ENCODE results near the gene SPX. TPM values are rescaled to one million over a fixed set of nuclear protein-coding genes. Genes with fewer than 3 reads are reported as not detected.

The SPX gene
- total and polyA plus RNA-seq, 2 of the 4 experiments (the other 2 are of a cell fraction): under 0.01 to 0.12 TPM

- H3K23ac ChIP-seq (ENCODE audit: low read depth, low read length): no peak overlapping the region
- H3K18ac ChIP-seq (ENCODE audit: low read depth, low read length): no peak overlapping the region
- H3K9me3 ChIP-seq (ENCODE audit: control insufficient read depth, insufficient read depth, low read length): no peaks in the 10 kb centered on the region
- H4K91ac ChIP-seq (ENCODE audit: insufficient read depth, low read depth, low read length): no peak overlapping the region
- no peak overlapping the region for H3K4ac ChIP-seq (ENCODE audit: low read depth, low read length)
- no peak overlapping the region for H3K27ac ChIP-seq (ENCODE audit: insufficient read depth, low read length)
- CTCF ChIA-PET: no interaction called here
- POLR2A ChIA-PET (ENCODE audit: unreplicated experiment): no interaction called here
- H3K4me1 ChIP-seq (ENCODE audit: control insufficient read depth, insufficient read depth, low read length): no peaks in the 10 kb centered on the region
- H3K4me2 ChIP-seq (ENCODE audit: low read depth, low read length): no peak overlapping the region
- no peaks in the 10 kb centered on the region for H4K20me1 ChIP-seq (ENCODE audit: insufficient read depth, low read length)
- ATAC-seq (ENCODE audit: low read depth) (no peak), DNase-seq (no peak)
- no peaks in the 10 kb centered on the region for H3K9me1 ChIP-seq (ENCODE audit: insufficient read depth, low read length)
- H3K9ac ChIP-seq (ENCODE audit: low read depth, low read length): no peak overlapping the region
- H2BK5ac ChIP-seq (ENCODE audit: low read depth, low read length, poor library complexity, severe bottlenecking): no peak overlapping the region
- H3K4me3 ChIP-seq (ENCODE audit: insufficient read depth, low read depth, low read length): no peak overlapping the region
- no peak overlapping the region for H2AK5ac ChIP-seq (ENCODE audit: low read depth, low read length)
- H3K79me1 ChIP-seq (ENCODE audit: low read depth in 1 of 2, low read length in 2 of 2): no peaks in the 10 kb centered on the region
- no peaks in the 10 kb centered on the region for H3K36me3 ChIP-seq (ENCODE audit: control insufficient read depth, insufficient read depth, low read length)
- peaks cover 4% of the 10 kb centered on the region for H3K27me3 ChIP-seq (ENCODE audit: control insufficient read depth, insufficient read depth, low read length)
- H2BK20ac ChIP-seq (ENCODE audit: low read depth, low read length): no peak overlapping the region
- no CpG with 5 or more reads among the region's 5 CpGs for WGBS, 2 experiments (ENCODE audit: extremely low coverage in 2 of 2, insufficient read length in 1 of 2)
- no peak for TF ChIP-seq RCOR1 (IDR thresholded peaks at IDR 0.05; ENCODE audit: insufficient replicate concordance, low read length)
- TF ChIP-seq CTCF (conservative IDR thresholded peaks at IDR 0.05; ENCODE audit: low read depth, low read length): no peak
- TF ChIP-seq, protein P1, sequence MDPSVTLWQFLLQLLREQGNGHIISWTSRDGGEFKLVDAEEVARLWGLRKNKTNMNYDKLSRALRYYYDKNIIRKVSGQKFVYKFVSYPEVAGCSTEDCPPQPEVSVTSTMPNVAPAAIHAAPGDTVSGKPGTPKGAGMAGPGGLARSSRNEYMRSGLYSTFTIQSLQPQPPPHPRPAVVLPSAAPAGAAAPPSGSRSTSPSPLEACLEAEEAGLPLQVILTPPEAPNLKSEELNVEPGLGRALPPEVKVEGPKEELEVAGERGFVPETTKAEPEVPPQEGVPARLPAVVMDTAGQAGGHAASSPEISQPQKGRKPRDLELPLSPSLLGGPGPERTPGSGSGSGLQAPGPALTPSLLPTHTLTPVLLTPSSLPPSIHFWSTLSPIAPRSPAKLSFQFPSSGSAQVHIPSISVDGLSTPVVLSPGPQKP (IDR thresholded peaks at IDR 0.05; ENCODE audit: borderline replicate concordance, low read depth, low read length): no peak
- no peak for TF ChIP-seq RAD21 (IDR thresholded peaks at IDR 0.05; ENCODE audit: low read length)
- TF ChIP-seq BHLHE40 (IDR thresholded peaks at IDR 0.05; ENCODE audit: low read depth, low read length): no peak
- TF ChIP-seq NFE2L2 (IDR thresholded peaks at IDR 0.05; ENCODE audit: low read depth, low read length): no peak
- TF ChIP-seq MXI1 (IDR thresholded peaks at IDR 0.05; ENCODE audit: borderline replicate concordance, low read depth, low read length): no peak
- no peak for TF ChIP-seq RFX5 (IDR thresholded peaks at IDR 0.05; ENCODE audit: low read depth, low read length)
- TF ChIP-seq CEBPB (IDR thresholded peaks at IDR 0.05; ENCODE audit: low read depth, low read length): no peak
- no peak for TF ChIP-seq MAFK (IDR thresholded peaks at IDR 0.05; ENCODE audit: low read depth, low read length)
- TF ChIP-seq FOS (IDR thresholded peaks at IDR 0.05; ENCODE audit: low read depth, low read length): no peak
- TF ChIP-seq POLR2A (IDR thresholded peaks at IDR 0.05; ENCODE audit: low read depth, low read length): no peak
- no peak for TF ChIP-seq SMC3 (IDR thresholded peaks at IDR 0.05; ENCODE audit: low read depth, low read length)
- no peak for TF ChIP-seq MAZ (IDR thresholded peaks at IDR 0.05; ENCODE audit: borderline replicate concordance, low read depth, low read length)
- TF ChIP-seq USF2 (IDR thresholded peaks at IDR 0.05; ENCODE audit: low read depth, low read length): no peak
- TF ChIP-seq CHD1 (IDR thresholded peaks at IDR 0.05; ENCODE audit: low read depth, low read length): no peak
- dilution Hi-C loops (cut with HindIII; ENCODE audit: low sequenced_read_pairs, unreplicated experiment) (no loop called here), in situ Hi-C loops (cut with MboI; ENCODE audit: low sequenced_read_pairs) (no loop called here), intact Hi-C loops (cut with micrococcal nuclease) (no loop called here)
- BruUV-seq (replicated peaks): no TSS peak
- H2AFZ ChIP-seq (replicated peaks; ENCODE audit: low read length, poor library complexity): no peak overlapping the region
- no peak overlapping the region for H3K14ac ChIP-seq (replicated peaks; ENCODE audit: low read depth, low read length)
- H2AK9ac ChIP-seq (replicated peaks; ENCODE audit: low read depth, low read length, poor library complexity): no peak overlapping the region
- no peak overlapping the region for H2BK120ac ChIP-seq (ENCODE audit: low read depth, low read length)
- H4K5ac ChIP-seq (ENCODE audit: low read depth, low read length): no peak overlapping the region
- H4K8ac ChIP-seq (ENCODE audit: low read depth in 2 of 2, low read length in 2 of 2): no peak overlapping the region
- H3K56ac ChIP-seq (ENCODE audit: extremely low read depth, insufficient read depth, low read length): no peak overlapping the region
- no peak overlapping the region for H2BK15ac ChIP-seq (ENCODE audit: low read depth, low read length)
These were observed 12.1 kb downstream of the SPX start for GRCh38 chr12:21538061-21538653.
